Smooth muscle cell (in vitro differentiated cells): Measurements from ENCODE around the gene PRSS1. TPM values are rescaled to one million over a fixed set of nuclear protein-coding genes. Genes with fewer than 3 reads are reported as not detected.

ENCODE experiments used
- DNase-seq: peaks from one replicate; lab custom pipeline; 2025; ENCODE audit not compliant: unreplicated experiment; lab: John Stamatoyannopoulos, UW
- H2AFZ ChIP-seq: fragments of 200-600 bp; sonication (generic); 2 replicates; pipeline ENCODE4 v1.6.0; 2016; ENCODE audit warnings: antibody characterized with exemption, low read depth, mild to moderate bottlenecking
- H3F3A ChIP-seq: fragments of 200-600 bp; sonication (generic); 2 replicates; pipeline ENCODE4 v1.6.0; 2017; ENCODE audit warnings: antibody characterized with exemption, low read depth
- H3K27ac ChIP-seq: fragments of 200-600 bp; sonication (generic); 2 replicates; pipeline ENCODE4 v1.5.1; 2016; ENCODE audit warnings: low read depth, mild to moderate bottlenecking
- H3K27me3 ChIP-seq: fragments of 200-600 bp; sonication (generic); 2 replicates; pipeline ENCODE4 v1.6.1; 2016; ENCODE audit warnings: low read depth, mild to moderate bottlenecking
- H3K36me3 ChIP-seq: fragments of 200-600 bp; sonication (generic); 2 replicates; pipeline ENCODE4 v1.5.1; 2016; ENCODE audit warnings: low read depth
- H3K4me1 ChIP-seq: fragments of 200-600 bp; sonication (generic); 2 replicates; pipeline ENCODE4 v1.5.1; 2016; ENCODE audit warnings: low read depth
- H3K4me2 ChIP-seq: fragments of 200-600 bp; sonication (generic); 2 replicates; pipeline ENCODE4 v1.6.0; 2016; ENCODE audit warnings: mild to moderate bottlenecking
- H3K4me3 ChIP-seq: fragments of 200-600 bp; sonication (generic); 2 replicates; pipeline ENCODE4 v1.5.1; 2016; ENCODE audit warnings: mild to moderate bottlenecking
- H3K79me2 ChIP-seq: fragments of 200-600 bp; sonication (generic); 2 replicates; pipeline ENCODE4 v1.6.0; 2016; ENCODE audit warnings: low read depth, mild to moderate bottlenecking
- H3K9ac ChIP-seq: fragments of 200-600 bp; sonication (generic); 2 replicates; pipeline ENCODE4 v1.6.0; 2016; ENCODE audit warnings: low read depth
- H3K9me3 ChIP-seq: fragments of 200-600 bp; sonication (generic); replicated peaks from 2 replicates; pipeline ENCODE4 v1.5.1; 2016; ENCODE audit warnings: low read depth
- H4K20me1 ChIP-seq: fragments of 200-600 bp; sonication (generic); 2 replicates; pipeline ENCODE4 v1.6.0; 2016; ENCODE audit warnings: low read depth
- CTCF ChIP-seq: fragments of 200-600 bp; sonication (generic); IDR thresholded peaks from 2 replicates; pipeline ENCODE4 v1.5.1; 2017; ENCODE audit warnings: borderline replicate concordance, mild to moderate bottlenecking, antibody characterized with exemption; ENCODE audit not compliant: insufficient read depth, poor library complexity, severe bottlenecking
- WGBS: methylation state at CpG from one replicate; pipeline ENCODE4 v1.1.7; 2016; ENCODE audit warnings: low lambda C conversion rate; 5-methylcytosine and 5-hydroxymethylcytosine counted together
- polyA plus RNA-seq: library from polyadenylated mRNA; unstranded; fragments of >200 nt; fragmentation: Nextera tagmentation; extraction: Ambion mirVana; gene quantifications from 2 replicates; pipeline ENCODE4 v1.2.1, GENCODE V29; 2016
- total RNA-seq: library from RNA; depleted of rRNA; stranded (reverse); fragments of >200 nt; gene quantifications from 2 replicates; pipeline ENCODE4 v1.2.3, GENCODE V29; 2014

The PRSS1 gene
- total and polyA plus RNA-seq, 2 experiments from 2014 or later = not detected

GRCh38 chr7:142714375-142714774 is 34.9 kb upstream of the PRSS1 start:
- Histone ChIP-seq H3K9me3 (no peaks in the 10 kb centered on the region), H3K4me3 (no peak overlapping the region), H3K4me1 (no peaks in the 10 kb centered on the region), H2AFZ (no peak overlapping the region), H3K27ac (no peak overlapping the region), H3K79me2 (no peaks in the 10 kb centered on the region), H3K27me3 (no peaks in the 10 kb centered on the region), H3K9ac (no peak overlapping the region), H3K36me3 (no peaks in the 10 kb centered on the region), H3K4me2 (no peak overlapping the region), H3F3A (no peaks in the 10 kb centered on the region), H4K20me1 (no peaks in the 10 kb centered on the region)
- TF ChIP-seq CTCF = no peak
- 81% methylated on average over 2 of the region's 2 CpGs for WGBS
- DNase-seq = no peak

GRCh38 chr7:142716596-142716995 is 32.7 kb upstream of the PRSS1 start:
- Histone ChIP-seq H3K4me2 (no peak overlapping the region), H3K9ac (no peak overlapping the region), H4K20me1 (no peaks in the 10 kb centered on the region), H3K27me3 (no peaks in the 10 kb centered on the region), H3K9me3 (no peaks in the 10 kb centered on the region), H3K27ac (no peak overlapping the region), H3K4me3 (no peak overlapping the region), H2AFZ (no peak overlapping the region), H3K36me3 (no peaks in the 10 kb centered on the region), H3K4me1 (no peaks in the 10 kb centered on the region), H3F3A (no peaks in the 10 kb centered on the region), H3K79me2 (no peaks in the 10 kb centered on the region)
- 59% methylated on average over 2 of the region's 2 CpGs for WGBS
- DNase-seq = no peak
- TF ChIP-seq CTCF = no peak

DNA sequence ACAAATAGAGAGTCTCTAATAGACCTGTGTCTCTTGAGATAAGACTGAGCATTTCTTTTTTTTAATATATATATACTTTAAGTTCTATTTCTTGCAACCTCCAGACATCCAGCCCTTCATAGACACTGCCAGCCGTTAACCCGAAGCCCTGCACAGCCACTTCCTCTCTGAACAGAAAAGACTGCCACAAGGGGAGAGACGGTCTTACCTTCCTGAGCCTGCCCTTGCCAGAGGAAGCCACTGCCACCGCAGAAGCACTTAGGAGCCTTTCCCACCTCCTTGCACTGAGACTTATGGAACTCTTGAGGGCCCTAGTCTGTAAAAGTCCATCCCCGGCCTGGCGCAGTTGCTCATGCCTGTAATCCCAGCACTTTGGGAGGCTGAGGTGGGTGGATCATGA is 31.8 kb upstream of the PRSS1 start:
- H3F3A ChIP-seq = no peaks in the 10 kb centered on the region
- H3K27me3 ChIP-seq = no peaks in the 10 kb centered on the region
- H4K20me1 ChIP-seq = no peaks in the 10 kb centered on the region
- H3K4me1 ChIP-seq = no peaks in the 10 kb centered on the region
- H3K4me3 ChIP-seq = no peak overlapping the region
- H3K36me3 ChIP-seq = no peaks in the 10 kb centered on the region
- no peak for TF ChIP-seq CTCF
- H3K79me2 ChIP-seq = no peaks in the 10 kb centered on the region
- H3K9me3 ChIP-seq = no peaks in the 10 kb centered on the region
- no peak overlapping the region for H3K9ac ChIP-seq
- no peak overlapping the region for H2AFZ ChIP-seq
- H3K4me2 ChIP-seq = no peak overlapping the region
- no peak overlapping the region for H3K27ac ChIP-seq
- WGBS = 96% methylated on average over 6 of the region's 6 CpGs
- DNase-seq = no peak

GRCh38 chr7:142718313-142718712 is 31.0 kb upstream of the PRSS1 start:
- H3K36me3 ChIP-seq = no peaks in the 10 kb centered on the region
- H4K20me1 ChIP-seq = no peaks in the 10 kb centered on the region
- H2AFZ ChIP-seq = no peak overlapping the region
- H3K27ac ChIP-seq = no peak overlapping the region
- H3K27me3 ChIP-seq = no peaks in the 10 kb centered on the region
- H3K4me3 ChIP-seq = no peak overlapping the region
- no peaks in the 10 kb centered on the region for H3K79me2 ChIP-seq
- no peak overlapping the region for H3K4me2 ChIP-seq
- TF ChIP-seq CTCF = no peak
- H3F3A ChIP-seq = no peaks in the 10 kb centered on the region
- H3K9me3 ChIP-seq = no peaks in the 10 kb centered on the region
- no peaks in the 10 kb centered on the region for H3K4me1 ChIP-seq
- DNase-seq = no peak
- WGBS = 91% methylated on average over 1 of the region's 1 CpG
- H3K9ac ChIP-seq = no peak overlapping the region
